Mesendoderm (in vitro differentiated cells): ENCODE measurements around the gene OGG1.

ENCODE experiments used
- DNase-seq: peaks from one replicate; pipeline ENCODE4 v3.0.0; 2013
- H2AK5ac ChIP-seq: 2 replicates; pipeline ENCODE4 v1.6.1; 2013; ENCODE audit warnings: low read length, inconsistent platforms
- H2BK120ac ChIP-seq: 2 replicates; pipeline ENCODE4 v1.6.1; 2013; ENCODE audit warnings: low read depth, mild to moderate bottlenecking, low read length, moderate library complexity, mixed read lengths
- H2BK15ac ChIP-seq: replicated peaks from 2 replicates; pipeline ENCODE4 v1.6.1; 2013; ENCODE audit warnings: low read depth, mild to moderate bottlenecking, moderate library complexity
- H2BK5ac ChIP-seq: 2 replicates; pipeline ENCODE4 v1.6.1; 2013; ENCODE audit warnings: low read length, inconsistent platforms
- H3K18ac ChIP-seq: 2 replicates; pipeline ENCODE4 v1.6.1; 2013; ENCODE audit warnings: mild to moderate bottlenecking, low read length, mixed read lengths
- H3K23ac ChIP-seq: one replicate; pipeline ENCODE4 v1.6.1; 2013; ENCODE audit warnings: low read length
- H3K27ac ChIP-seq: 2 replicates; pipeline ENCODE4 v1.5.1; 2013; ENCODE audit warnings: low read depth, mild to moderate bottlenecking, inconsistent platforms, low read length, moderate library complexity
- H3K27me3 ChIP-seq: 2 replicates; pipeline ENCODE4 v1.6.1; 2013; ENCODE audit warnings: low read length, control low read depth, mild to moderate bottlenecking, inconsistent platforms; ENCODE audit not compliant: insufficient read depth, poor library complexity
- H3K36me3 ChIP-seq: 2 replicates; pipeline ENCODE4 v1.6.1; 2013; ENCODE audit warnings: low read length, inconsistent platforms; ENCODE audit not compliant: control insufficient read depth, insufficient read depth
- H3K4ac ChIP-seq: one replicate; pipeline ENCODE4 v1.6.1; 2013; ENCODE audit warnings: low read depth, mild to moderate bottlenecking, low read length, moderate library complexity
- H3K4me1 ChIP-seq: 2 replicates; pipeline ENCODE4 v1.6.1; 2013; ENCODE audit warnings: low read depth, low read length, inconsistent platforms; ENCODE audit not compliant: control insufficient read depth
- H3K4me2 ChIP-seq: 2 replicates; pipeline ENCODE4 v1.6.1; 2013; ENCODE audit warnings: low read length
- H3K4me3 ChIP-seq: 2 replicates; pipeline ENCODE4 v1.5.1; 2013; ENCODE audit warnings: mild to moderate bottlenecking, low read length
- H3K56ac ChIP-seq: one replicate; pipeline ENCODE4 v1.6.1; 2013; ENCODE audit warnings: low read length
- H3K79me1 ChIP-seq: 2 replicates; pipeline ENCODE4 v1.6.1; 2013; ENCODE audit warnings: low read length, inconsistent platforms
- H3K79me2 ChIP-seq: 2 replicates; pipeline ENCODE4 v1.6.1; 2013; ENCODE audit warnings: mild to moderate bottlenecking, low read length; ENCODE audit not compliant: control insufficient read depth, insufficient read depth
- H3K9ac ChIP-seq: 2 replicates; pipeline ENCODE4 v1.6.1; 2013; ENCODE audit warnings: low read length, inconsistent platforms
- H4K5ac ChIP-seq: one replicate; pipeline ENCODE4 v1.6.1; 2013; ENCODE audit warnings: low read length
- H4K8ac ChIP-seq: one replicate; pipeline ENCODE4 v1.6.1; 2013; ENCODE audit warnings: low read depth, mild to moderate bottlenecking, control low read depth, low read length, moderate library complexity
- WGBS: extraction: QIAGEN DNeasy Blood & Tissue Kit; methylation state at CpG from one replicate; pipeline ENCODE4 v1.1.7; 2013; ENCODE audit warnings: low lambda C conversion rate, missing lambda C conversion rate; ENCODE audit not compliant: insufficient coverage; ENCODE audit errors: extremely low coverage; 5-methylcytosine and 5-hydroxymethylcytosine counted together

Gene OGG1

GRCh38 chr3:9703736-9704346 lies 45.9 kb upstream of the OGG1 start, which contains the start of gene CPNE9:
Gene CPNE9, plus strand, starts transcription at chr3:9703833. Its CDS starts 164 bp downstream, at chr3:9703997.
- H4K5ac ChIP-seq: no peak within 1 kb of the TSS
- H3K9ac ChIP-seq: no peak within 1 kb of the TSS
- no peaks in the 10 kb centered on the region for H3K36me3 ChIP-seq
- no peak within 1 kb of the TSS for H3K18ac ChIP-seq
- no peak for DNase-seq
- no peak within 1 kb of the TSS for H3K4ac ChIP-seq
- peak within 1 kb of the TSS; percentile 49 for H3K56ac ChIP-seq
- H3K27ac ChIP-seq: no peak within 1 kb of the TSS
- no CpG with 5 or more reads among the region's 56 CpGs for WGBS
- H3K4me3 ChIP-seq: peak within 1 kb of the TSS; percentile 46
- no peaks in the 10 kb centered on the region for H3K4me1 ChIP-seq
- no peak within 1 kb of the TSS for H3K23ac ChIP-seq
- no peaks in the 10 kb centered on the region for H3K79me1 ChIP-seq
- H2BK120ac ChIP-seq: no peak within 1 kb of the TSS
- H3K27me3 ChIP-seq: peaks cover 2% of the 10 kb centered on the region
- no peak within 1 kb of the TSS for H4K8ac ChIP-seq
- no peak within 1 kb of the TSS for H2BK15ac ChIP-seq
- peak within 1 kb of the TSS; percentile 99 for H3K4me2 ChIP-seq
- no peaks in the 10 kb centered on the region for H3K79me2 ChIP-seq
- H2AK5ac ChIP-seq: no peak within 1 kb of the TSS
- H2BK5ac ChIP-seq: no peak within 1 kb of the TSS

GRCh38 chr3:9704347-9705322 lies 45.1 kb upstream of the OGG1 start:
- Histone ChIP-seq H4K8ac (no peak overlapping the region), H3K27me3 (peaks cover 2% of the 10 kb centered on the region), H3K36me3 (no peaks in the 10 kb centered on the region), H3K23ac (no peak overlapping the region), H3K18ac (no peak overlapping the region), H3K79me2 (no peaks in the 10 kb centered on the region), H2BK15ac (no peak overlapping the region), H3K4me2 (peak overlapping the region; percentile 99), H3K56ac (peak overlapping the region; percentile 49), H3K79me1 (no peaks in the 10 kb centered on the region), H3K4me3 (peak overlapping the region; percentile 46), H2BK120ac (no peak overlapping the region), H2BK5ac (no peak overlapping the region), H3K4ac (no peak overlapping the region), H2AK5ac (no peak overlapping the region), H3K9ac (no peak overlapping the region), H3K27ac (no peak overlapping the region), H4K5ac (no peak overlapping the region), H3K4me1 (no peaks in the 10 kb centered on the region)
- peak; percentile 92 for DNase-seq
- WGBS: no CpG with 5 or more reads among the region's 62 CpGs

GRCh38 chr3:9710174-9710739 lies 39.5 kb upstream of the OGG1 start:
- no peak overlapping the region for H4K8ac ChIP-seq
- H3K4me1 ChIP-seq: no peaks in the 10 kb centered on the region
- no peak overlapping the region for H2BK5ac ChIP-seq
- H3K4ac ChIP-seq: no peak overlapping the region
- no peak overlapping the region for H2AK5ac ChIP-seq
- WGBS: no CpG with 5 or more reads among the region's 3 CpGs
- no peak overlapping the region for H3K9ac ChIP-seq
- no peak overlapping the region for H3K27ac ChIP-seq
- no peak overlapping the region for H3K56ac ChIP-seq
- H3K36me3 ChIP-seq: no peaks in the 10 kb centered on the region
- H2BK15ac ChIP-seq: no peak overlapping the region
- H4K5ac ChIP-seq: no peak overlapping the region
- no peaks in the 10 kb centered on the region for H3K79me2 ChIP-seq
- no peak overlapping the region for H3K23ac ChIP-seq
- H2BK120ac ChIP-seq: no peak overlapping the region
- no peak for DNase-seq
- no peaks in the 10 kb centered on the region for H3K79me1 ChIP-seq
- no peak overlapping the region for H3K18ac ChIP-seq
- H3K4me2 ChIP-seq: no peak overlapping the region
- H3K27me3 ChIP-seq: no peaks in the 10 kb centered on the region
- H3K4me3 ChIP-seq: no peak overlapping the region

GRCh38 chr3:9712415-9712814 lies 37.3 kb upstream of the OGG1 start:
- no peaks in the 10 kb centered on the region for H3K79me2 ChIP-seq
- H4K5ac ChIP-seq: no peak overlapping the region
- WGBS: no CpG with 5 or more reads among the region's 2 CpGs
- no peak overlapping the region for H3K9ac ChIP-seq
- no peak overlapping the region for H2BK120ac ChIP-seq
- no peak overlapping the region for H4K8ac ChIP-seq
- H3K4me2 ChIP-seq: no peak overlapping the region
- H3K27me3 ChIP-seq: no peaks in the 10 kb centered on the region
- no peaks in the 10 kb centered on the region for H3K36me3 ChIP-seq
- H3K4ac ChIP-seq: no peak overlapping the region
- H3K4me1 ChIP-seq: no peaks in the 10 kb centered on the region
- no peak overlapping the region for H3K4me3 ChIP-seq
- no peak for DNase-seq
- H3K56ac ChIP-seq: no peak overlapping the region
- H2AK5ac ChIP-seq: no peak overlapping the region
- no peak overlapping the region for H3K27ac ChIP-seq
- no peak overlapping the region for H2BK15ac ChIP-seq
- no peak overlapping the region for H3K23ac ChIP-seq
- no peaks in the 10 kb centered on the region for H3K79me1 ChIP-seq
- H3K18ac ChIP-seq: no peak overlapping the region
- H2BK5ac ChIP-seq: no peak overlapping the region

- H3K79me1 ChIP-seq: no peaks in the 10 kb centered on the region
- no peak overlapping the region for H3K56ac ChIP-seq
- H3K4me1 ChIP-seq: no peaks in the 10 kb centered on the region
- no peak overlapping the region for H2BK15ac ChIP-seq
- H3K79me2 ChIP-seq: no peaks in the 10 kb centered on the region
- H3K18ac ChIP-seq: no peak overlapping the region
- no peak overlapping the region for H4K5ac ChIP-seq
- H3K23ac ChIP-seq: no peak overlapping the region
- no peak overlapping the region for H2AK5ac ChIP-seq
- no peak overlapping the region for H3K4me2 ChIP-seq
- H3K9ac ChIP-seq: no peak overlapping the region
- H3K4ac ChIP-seq: no peak overlapping the region
- no peak overlapping the region for H4K8ac ChIP-seq
- WGBS: 100% methylated on average over 1 of the region's 4 CpGs
- DNase-seq: no peak
- H2BK120ac ChIP-seq: no peak overlapping the region
- H3K27me3 ChIP-seq: no peaks in the 10 kb centered on the region
- H2BK5ac ChIP-seq: no peak overlapping the region
- no peaks in the 10 kb centered on the region for H3K36me3 ChIP-seq
- H3K27ac ChIP-seq: no peak overlapping the region
- H3K4me3 ChIP-seq: no peak overlapping the region
Observed at GRCh38 chr3:9713142-9713541, 36.6 kb upstream of the OGG1 start.
